SH-SY5Y (cell line): ENCODE data around the gene RAB19.

ENCODE experiments used
- GATA2 ChIP-seq: IDR thresholded peaks from 2 replicates; pipeline ENCODE4 v1.6.1; 2011; ENCODE audit warnings: mild to moderate bottlenecking, low read depth, low read length
- GATA3 ChIP-seq: IDR thresholded peaks from 2 replicates; pipeline ENCODE4 v1.6.1; 2011; ENCODE audit warnings: low read depth, mild to moderate bottlenecking, low read length, moderate library complexity

- TF ChIP-seq GATA2 (no peak), GATA3 (no peak)
Observed at GRCh38 chr7:140458201-140458600, 54.3 kb downstream of the RAB19 start.
